ENCODE measurements around the gene COLGALT1.

COLGALT1 gene

GRCh38 chr19:17602217-17602616 is 46.8 kb downstream of the COLGALT1 start:
- no peak for DNase-seq

- DNase-seq = no peak
Observed at GRCh38 chr19:17602872-17603510, 47.5 kb downstream of the COLGALT1 start.

- no peak for DNase-seq
Observed at GRCh38 chr19:17604372-17605025, 49.0 kb downstream of the COLGALT1 start.

GRCh38 chr19:17605117-17605516 is 49.7 kb downstream of the COLGALT1 start:
- DNase-seq = no peak

GRCh38 chr19:17605761-17606589 is 50.5 kb downstream of the COLGALT1 start:
- DNase-seq = peak; percentile 89

- no peak for DNase-seq
Observed at GRCh38 chr19:17606590-17607185, 51.2 kb downstream of the COLGALT1 start.

GRCh38 chr19:17607936-17608335 is 52.5 kb downstream of the COLGALT1 start:
- DNase-seq = no peak

- no peak for DNase-seq
Observed at GRCh38 chr19:17610384-17610783, 54.9 kb downstream of the COLGALT1 start.

- no peak for DNase-seq
Observed at GRCh38 chr19:17611462-17612244, 56.2 kb downstream of the COLGALT1 start.

- no peak for DNase-seq
Observed at GRCh38 chr19:17614476-17614875, 59.0 kb downstream of the COLGALT1 start.

GRCh38 chr19:17615889-17616685 is 60.6 kb downstream of the COLGALT1 start:
- no peak for DNase-seq

GRCh38 chr19:17616686-17616960 is 61.2 kb downstream of the COLGALT1 start:
- DNase-seq = no peak

GRCh38 chr19:17616961-17617806 is 61.7 kb downstream of the COLGALT1 start:
- peak; percentile 36 for DNase-seq

GRCh38 chr19:17617807-17618192 is 62.4 kb downstream of the COLGALT1 start:
- DNase-seq = no peak

GRCh38 chr19:17618281-17618903 is 62.9 kb downstream of the COLGALT1 start:
- DNase-seq = no peak

GRCh38 chr19:17618936-17619335 is 63.5 kb downstream of the COLGALT1 start:
- no peak for DNase-seq

- DNase-seq = no peak
Observed at GRCh38 chr19:17620696-17621095, 65.2 kb downstream of the COLGALT1 start.

- no peak for DNase-seq
Observed at GRCh38 chr19:17623224-17623935, 67.9 kb downstream of the COLGALT1 start.

GRCh38 chr19:17624314-17624991 is 69.0 kb downstream of the COLGALT1 start:
- DNase-seq = no peak
